HG02852 (cell line): ENCODE results near the gene HP.
A peak's percentile ranks its signal among the peaks of the same experiment; 100 is the strongest.
"Not testable (repeated sequence)": the region's sequence is repeated elsewhere in the genome, so short reads cannot be mapped to it uniquely, and the experiment has no call there.

Experiments
- ATAC-seq: cut with Tn5 transposase; IDR thresholded peaks from one replicate; pipeline ENCODE4 v1.9.1; 2021; ENCODE audit warnings: mild to moderate bottlenecking, moderate library complexity; ENCODE audit not compliant: unreplicated experiment

HP gene

GRCh38 chr16:72054254-72054847 lies at the start of gene HP:
Gene HP, plus strand, starts transcription at chr16:72054505. Its CDS starts 148 bp downstream, at chr16:72054653.
- ATAC-seq: not testable (repeated sequence)

GRCh38 chr16:72008065-72008423 lies 46.3 kb upstream of the HP start:
- ATAC-seq: not testable (repeated sequence)

GRCh38 chr16:72008424-72009216 lies 45.7 kb upstream of the HP start, which contains the start of gene DHODH:
Gene DHODH, plus strand, starts transcription at chr16:72008744. Its CDS starts 21 bp downstream, at chr16:72008765.
- peak; percentile 99 for ATAC-seq

GRCh38 chr16:72009779-72010178 lies 44.5 kb upstream of the HP start:
- ATAC-seq: no peak

GRCh38 chr16:72012607-72013006 lies 41.7 kb upstream of the HP start:
- ATAC-seq: no peak

- ATAC-seq: no peak
Measured at GRCh38 chr16:72013389-72013788, 40.9 kb upstream of the HP start.

GRCh38 chr16:72013888-72014581 lies 40.3 kb upstream of the HP start:
- no peak for ATAC-seq

- ATAC-seq: no peak
Measured at GRCh38 chr16:72014675-72015074, 39.6 kb upstream of the HP start.

- no peak for ATAC-seq
Measured at GRCh38 chr16:72015124-72015523, 39.2 kb upstream of the HP start.

- ATAC-seq: no peak
Measured at GRCh38 chr16:72018470-72018869, 35.8 kb upstream of the HP start.

GRCh38 chr16:72021043-72021442 lies 33.3 kb upstream of the HP start:
- ATAC-seq: no peak

GRCh38 chr16:72022127-72022526 lies 32.2 kb upstream of the HP start:
- ATAC-seq: no peak

- no peak for ATAC-seq
Measured at GRCh38 chr16:72023962-72024361, 30.3 kb upstream of the HP start.

GRCh38 chr16:72024862-72025382 lies 29.4 kb upstream of the HP start:
- no peak for ATAC-seq

GRCh38 chr16:72025404-72026114 lies 28.7 kb upstream of the HP start:
- no peak for ATAC-seq

GRCh38 chr16:72027669-72028378 lies 26.5 kb upstream of the HP start:
- no peak for ATAC-seq

GRCh38 chr16:72029567-72030271 lies 24.6 kb upstream of the HP start:
- no peak for ATAC-seq

GRCh38 chr16:72033437-72033836 lies 20.9 kb upstream of the HP start:
- no peak for ATAC-seq

GRCh38 chr16:72036098-72036497 lies 18.2 kb upstream of the HP start:
- no peak for ATAC-seq

GRCh38 chr16:72042157-72042660 lies 12.1 kb upstream of the HP start:
- ATAC-seq: no peak
